Activated CD4-positive, alpha-beta T cell treated with anti-CD3 and anti-CD28 coated beads, Interleukin-2, Interleukin-6, amounts not matched to agents 100 ng/mL and 50 ng/mL, durations not matched to agents 16 hours and 8 hours (primary cell): Measurements from ENCODE around the gene MEIS1.

Experiments
- DNase-seq: peaks from one replicate; pipeline ENCODE4 v3.0.0-alpha.2; 2020

The MEIS1 gene

GRCh38 chr2:66431846-66432587, 2.9 kb upstream of the MEIS1 start:
- DNase-seq = no peak

GRCh38 chr2:66432801-66433694, 1.9 kb upstream of the MEIS1 start:
- peak; percentile 47 for DNase-seq

GRCh38 chr2:66433695-66433944, 1.3 kb upstream of the MEIS1 start:
- no peak for DNase-seq

- DNase-seq = peak; percentile 36
These were observed 813 bp upstream of the MEIS1 start for GRCh38 chr2:66433945-66434678.

GRCh38 chr2:66435549-66435875, 587 bp downstream of the MEIS1 start:
- no peak for DNase-seq

GRCh38 chr2:66435963-66436362, 1.0 kb downstream of the MEIS1 start:
- no peak for DNase-seq

- no peak for DNase-seq
These were observed 1.7 kb downstream of the MEIS1 start for GRCh38 chr2:66436581-66437001.

GRCh38 chr2:66437109-66437690, 2.3 kb downstream of the MEIS1 start:
- DNase-seq = no peak

GRCh38 chr2:66437691-66438497, 3.0 kb downstream of the MEIS1 start:
- no peak for DNase-seq

- no peak for DNase-seq
These were observed 3.5 kb downstream of the MEIS1 start for GRCh38 chr2:66438498-66438833.

DNA sequence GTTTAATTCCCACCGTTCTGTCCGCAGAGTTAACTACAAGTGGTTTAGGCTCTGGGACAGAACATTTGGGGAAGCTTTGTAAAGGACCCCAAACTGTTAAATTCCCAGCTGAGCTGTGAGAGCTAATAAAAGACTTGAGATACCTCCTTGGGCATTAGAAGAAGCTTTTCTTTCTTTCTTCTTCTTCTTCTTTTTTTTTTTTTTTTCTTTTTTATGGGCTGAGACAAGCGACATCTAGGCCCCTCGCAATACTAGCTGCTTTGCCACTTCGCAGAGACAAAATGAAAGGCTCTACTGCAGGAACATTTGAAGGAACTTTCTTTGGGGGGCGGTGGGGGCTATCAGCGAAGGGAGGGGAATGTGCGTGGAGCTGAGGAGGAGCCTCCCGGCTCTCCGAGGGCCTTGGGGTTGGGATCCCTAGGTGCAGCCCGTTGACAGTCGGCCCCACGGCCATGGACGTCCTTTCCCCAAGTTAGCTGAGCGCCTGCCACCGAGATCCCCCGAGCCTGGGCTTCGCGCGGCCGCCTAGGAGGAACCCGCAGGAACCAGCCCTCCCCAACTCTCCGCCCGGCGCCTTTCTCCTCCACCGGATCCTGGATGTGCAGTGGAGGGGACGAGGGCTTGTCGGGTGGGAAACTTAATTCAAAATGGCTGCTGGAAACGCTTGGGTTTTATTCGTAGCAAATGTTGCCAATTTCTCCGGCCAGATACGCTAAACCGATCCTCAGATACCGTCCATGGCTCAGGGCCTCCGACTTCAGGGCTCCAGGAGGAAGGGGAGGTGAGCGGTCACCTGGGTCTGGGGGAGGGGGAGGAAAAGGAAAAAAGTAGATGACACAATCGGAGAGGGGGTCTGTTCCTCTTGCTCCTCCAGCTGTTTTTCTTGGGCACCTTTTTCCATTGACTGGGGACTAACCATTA, 4.2 kb downstream of the MEIS1 start:
- no peak for DNase-seq

DNA sequence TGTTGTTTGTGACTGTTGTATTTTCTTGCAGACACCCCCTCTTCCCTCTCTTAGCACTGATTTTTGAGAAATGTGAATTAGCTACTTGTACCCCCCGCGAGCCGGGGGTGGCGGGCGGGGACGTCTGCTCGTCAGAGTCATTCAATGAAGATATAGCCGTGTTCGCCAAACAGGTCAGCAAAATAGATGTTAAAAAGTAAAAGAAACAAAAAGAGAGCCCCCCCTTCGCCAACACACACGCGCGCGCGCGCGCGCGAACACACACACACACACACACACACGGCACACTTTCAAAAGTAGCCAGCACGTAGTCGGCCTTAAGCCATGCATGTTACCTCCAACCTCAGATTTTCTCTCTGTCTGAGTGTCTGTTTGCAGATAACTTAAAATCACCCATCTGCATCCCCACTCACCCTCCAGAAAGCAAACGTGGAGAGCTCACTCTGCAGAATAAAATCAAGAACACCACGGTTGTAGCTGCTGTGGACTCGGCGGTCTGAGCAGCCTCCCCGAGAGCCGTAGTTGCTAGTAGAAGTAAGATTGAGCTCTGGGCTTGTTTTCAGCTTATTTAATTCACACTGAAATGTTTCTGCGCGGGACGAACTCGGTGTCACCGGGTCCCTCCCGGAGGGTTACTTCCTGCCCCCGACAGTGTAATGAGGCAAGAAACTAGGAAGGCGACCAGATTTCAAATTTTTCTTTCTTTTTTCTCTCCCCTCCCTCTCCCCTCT, 5.1 kb downstream of the MEIS1 start:
- DNase-seq = no peak

- DNase-seq = no peak
These were observed 6.0 kb downstream of the MEIS1 start for GRCh38 chr2:66440708-66441497.

- DNase-seq = no peak
These were observed 6.8 kb downstream of the MEIS1 start for GRCh38 chr2:66441581-66442320.

DNA sequence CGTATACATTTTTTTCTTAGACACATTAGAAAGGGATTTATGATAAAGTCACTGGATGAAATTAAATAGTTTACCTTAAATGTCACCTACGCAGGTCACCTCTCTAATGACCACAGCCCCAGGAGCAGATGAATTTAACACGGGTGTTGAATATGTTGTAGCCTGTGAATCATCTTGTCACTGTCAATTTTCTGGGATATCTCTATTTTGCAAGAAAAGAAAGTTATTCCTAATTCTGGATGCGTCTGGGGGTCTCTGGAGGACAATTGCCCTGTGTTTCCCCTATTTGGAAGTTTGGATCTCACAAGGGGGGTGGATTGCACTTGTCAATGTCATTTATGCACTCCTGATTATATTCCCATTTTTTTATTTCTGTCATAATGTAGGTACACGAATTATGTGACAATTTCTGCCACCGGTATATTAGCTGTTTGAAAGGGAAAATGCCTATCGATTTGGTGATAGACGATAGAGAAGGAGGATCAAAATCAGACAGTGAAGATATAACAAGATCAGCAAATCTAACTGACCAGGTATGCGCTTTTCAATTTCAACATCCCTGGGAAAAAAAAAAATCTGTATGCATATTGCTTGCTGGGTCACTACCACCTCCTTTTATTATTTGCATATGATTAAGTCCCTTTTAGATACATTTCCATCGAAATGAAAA, 7.7 kb downstream of the MEIS1 start:
- DNase-seq = no peak

DNA sequence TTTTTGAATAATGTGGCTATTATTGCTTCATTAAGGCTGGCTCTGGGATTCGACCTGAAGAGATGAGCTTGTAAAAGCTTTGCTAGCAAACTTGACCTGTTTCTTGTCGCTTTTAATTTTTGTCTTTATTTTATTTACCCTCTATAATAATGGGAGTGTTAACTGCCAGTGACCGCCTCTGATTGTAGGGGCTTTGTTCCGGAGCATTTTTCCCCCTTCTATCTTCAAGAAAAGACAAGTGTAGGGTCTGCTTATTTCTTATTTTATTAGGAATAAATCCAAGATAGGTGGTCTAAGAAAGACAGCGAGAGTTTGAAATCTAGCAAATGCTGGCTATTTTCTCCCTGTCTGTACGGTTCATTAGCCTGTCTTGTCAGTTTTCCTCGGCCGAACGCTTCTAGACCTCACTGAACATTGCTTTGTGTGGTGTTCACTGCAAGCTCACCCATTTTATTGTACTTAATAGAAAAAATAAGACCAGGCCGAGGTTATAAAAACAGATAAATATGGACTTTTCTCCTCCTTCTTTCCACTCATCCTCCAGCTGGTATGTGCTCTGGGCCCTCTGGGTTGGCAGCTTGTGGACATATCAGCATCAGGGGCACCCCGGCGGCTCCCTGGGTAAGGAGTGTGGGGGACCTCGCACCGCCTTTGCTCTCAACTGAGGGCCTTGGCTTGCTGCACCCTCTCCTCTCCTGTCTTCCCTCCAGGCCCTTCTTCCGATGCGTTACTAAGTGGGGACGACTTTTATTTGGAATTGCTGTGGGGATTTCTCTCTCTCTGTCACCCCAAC, 8.5 kb downstream of the MEIS1 start:
- DNase-seq = no peak

DNA sequence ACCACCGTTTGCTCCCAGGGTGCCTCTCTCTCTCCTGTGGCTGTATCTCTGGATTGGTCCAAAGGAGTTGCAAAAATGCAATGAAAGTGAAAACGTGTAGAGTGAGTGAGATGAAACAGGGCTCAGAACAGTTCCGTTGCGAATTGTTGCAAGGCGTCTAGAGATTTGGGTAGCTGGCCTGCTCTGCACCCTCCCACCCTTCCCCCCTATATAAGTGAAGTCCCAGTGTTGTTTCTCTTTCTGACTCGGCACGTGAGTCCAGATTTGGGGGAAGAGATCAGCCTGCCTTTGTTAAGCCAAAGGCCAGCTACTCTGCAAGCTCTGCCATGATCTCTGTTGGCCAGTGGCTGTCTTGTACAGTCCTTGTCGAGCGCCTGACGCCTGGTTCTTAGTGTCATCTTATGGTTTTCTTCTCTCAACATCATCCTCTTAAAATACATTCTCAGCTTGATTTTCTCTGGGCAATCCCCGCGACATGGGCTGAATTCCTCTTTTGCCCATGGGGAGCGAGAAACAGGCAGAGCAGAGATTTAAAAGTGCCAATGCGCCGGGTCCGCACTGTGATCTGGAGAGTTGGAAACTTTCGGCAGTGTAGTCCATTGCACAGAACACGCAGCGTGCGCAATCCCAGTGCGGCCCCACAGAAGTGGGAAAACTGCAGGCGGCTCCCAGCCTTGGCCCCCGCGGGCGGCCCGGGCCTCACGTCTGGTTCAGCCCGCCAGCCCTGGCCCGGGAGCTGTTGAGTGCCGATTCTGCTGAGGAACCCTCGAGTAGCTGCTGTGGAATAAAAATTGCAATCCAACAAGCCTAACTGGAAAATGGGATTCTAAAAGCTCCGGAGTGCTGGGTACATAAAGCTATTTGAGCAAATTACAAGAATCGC, 9.3 kb downstream of the MEIS1 start:
- no peak for DNase-seq
